WTC11 (cell line): ENCODE results near the gene PDE4B. TPM values are rescaled to one million over a fixed set of nuclear protein-coding genes. Genes with fewer than 3 reads are reported as not detected.

Source experiments
- ATAC-seq: fragments of 200-7000 bp; cut with Tn5 transposase; 2 replicates; pipeline ENCODE4 v1.10.0; 2021; ENCODE audit warnings: mild to moderate bottlenecking, moderate library complexity
- CTCF ChIA-PET: fragments of 300-600 bp; sonication (Branson Sonifier 250); formaldehyde crosslinking; loops from one replicate; lab custom pipeline; 2021; ENCODE audit warnings: antibody characterized with exemption; lab: Charles Lee
- POLR2A ChIA-PET: fragments of 350-600 bp; sonication (Branson Sonifier 250); formaldehyde crosslinking; loops from one replicate; lab custom pipeline; 2021; ENCODE audit warnings: antibody characterized with exemption; lab: Charles Lee
- DNase-seq: peaks from one replicate; pipeline ENCODE4 v3.0.0; 2021; ENCODE audit warnings: low spot score
- H3K27ac Mint-ChIP-seq: 2 replicates; pipeline ENCODE4 v1.8.0; 2021; ENCODE audit warnings: mixed read lengths
- H3K27me3 Mint-ChIP-seq: 2 replicates; pipeline ENCODE4 v1.8.0; 2021; ENCODE audit warnings: low read depth, mild to moderate bottlenecking, moderate library complexity, mixed read lengths
- H3K36me3 Mint-ChIP-seq: 2 replicates; pipeline ENCODE4 v1.8.0; 2021; ENCODE audit warnings: mixed read lengths
- H3K4me1 Mint-ChIP-seq: 2 replicates; pipeline ENCODE4 v1.8.0; 2022; ENCODE audit warnings: mixed read lengths
- H3K4me3 Mint-ChIP-seq: 2 replicates; pipeline ENCODE4 v1.8.0; 2021; ENCODE audit warnings: mild to moderate bottlenecking, moderate library complexity, mixed read lengths
- H3K9me3 Mint-ChIP-seq: 2 replicates; pipeline ENCODE4 v1.8.0; 2021; ENCODE audit warnings: mixed read lengths
- CREB1 ChIP-seq: sonication (generic); formaldehyde crosslinking; IDR thresholded peaks from 2 replicates; pipeline ENCODE4 v1.8.0; 2023; ENCODE audit warnings: mild to moderate bottlenecking, missing genetic modification reagents
- ELF4 ChIP-seq: sonication (generic); formaldehyde crosslinking; IDR thresholded peaks from 2 replicates; pipeline ENCODE4 v1.8.1; 2022; ENCODE audit warnings: low read depth, mild to moderate bottlenecking, moderate library complexity, missing genetic modification reagents
- ESRRA ChIP-seq: sonication (generic); formaldehyde crosslinking; IDR thresholded peaks from 2 replicates; pipeline ENCODE4 v1.8.1; 2022; ENCODE audit warnings: mild to moderate bottlenecking, missing genetic modification reagents, borderline replicate concordance
- JUN ChIP-seq: sonication (generic); formaldehyde crosslinking; IDR thresholded peaks from 2 replicates; pipeline ENCODE4 v1.8.0; 2023; ENCODE audit warnings: mild to moderate bottlenecking, missing genetic modification reagents
- NFATC4 ChIP-seq: fragments of 250-450 bp; sonication (Bioruptor Pico); IDR thresholded peaks from 2 replicates; pipeline ENCODE4 v1.9.0; 2021; ENCODE audit warnings: mild to moderate bottlenecking
- NR1H2 ChIP-seq: sonication (generic); formaldehyde crosslinking; IDR thresholded peaks from 2 replicates; pipeline ENCODE4 v1.9.0; 2021; ENCODE audit warnings: mild to moderate bottlenecking, moderate library complexity, missing genetic modification reagents
- TEAD4 ChIP-seq: sonication (generic); formaldehyde crosslinking; IDR thresholded peaks from 2 replicates; pipeline ENCODE4 v1.8.0; 2022; ENCODE audit warnings: mild to moderate bottlenecking, missing genetic modification reagents
- ZNF121 ChIP-seq: sonication (generic); formaldehyde crosslinking; IDR thresholded peaks from 2 replicates; pipeline ENCODE4 v1.8.0; 2023; ENCODE audit warnings: missing genetic modification reagents
- ZNF232 ChIP-seq: sonication (generic); formaldehyde crosslinking; IDR thresholded peaks from 2 replicates; pipeline ENCODE4 v1.8.0; 2022; ENCODE audit warnings: mild to moderate bottlenecking, missing genetic modification reagents
- ZNF263 ChIP-seq: sonication (generic); formaldehyde crosslinking; IDR thresholded peaks from 2 replicates; pipeline ENCODE4 v1.8.1; 2022; ENCODE audit warnings: low read depth, mild to moderate bottlenecking, moderate library complexity, missing genetic modification reagents
- total RNA-seq: library from RNA; stranded (reverse); gene quantifications from 3 replicates; pipeline ENCODE4 v1.2.3, GENCODE V29; 2021
- TF ChIP-seq, protein P1 (sequence below): sonication (generic); formaldehyde crosslinking; IDR thresholded peaks from 2 replicates; pipeline ENCODE4 v1.8.1; 2022; ENCODE audit warnings: low read depth, missing genetic modification reagents, borderline replicate concordance
- TF ChIP-seq, protein P2 (sequence below): fragments of 250-450 bp; sonication (Bioruptor Pico); IDR thresholded peaks from 2 replicates; pipeline ENCODE4 v1.9.0; 2021; ENCODE audit warnings: moderate library complexity, mild to moderate bottlenecking, inconsistent platforms, borderline replicate concordance
- TF ChIP-seq, protein P3 (sequence below): sonication (generic); formaldehyde crosslinking; IDR thresholded peaks from 2 replicates; pipeline ENCODE4 v1.8.1; 2022; ENCODE audit warnings: mild to moderate bottlenecking, missing genetic modification reagents, moderate library complexity, borderline replicate concordance
- TF ChIP-seq, protein P4 (sequence below): sonication (generic); formaldehyde crosslinking; IDR thresholded peaks from 2 replicates; pipeline ENCODE4 v1.8.0; 2022; ENCODE audit warnings: mild to moderate bottlenecking, missing genetic modification reagents
- TF ChIP-seq, protein P5 (sequence below): fragments of 200-600 bp; IDR thresholded peaks from 2 replicates; pipeline ENCODE4 v1.8.0; 2022; ENCODE audit warnings: antibody characterized with exemption
- TF ChIP-seq, protein P6 (sequence below): sonication (generic); formaldehyde crosslinking; IDR thresholded peaks from 2 replicates; pipeline ENCODE4 v1.8.0; 2022; ENCODE audit warnings: mild to moderate bottlenecking, missing genetic modification reagents
- TF ChIP-seq, protein P7 (sequence below): sonication (generic); formaldehyde crosslinking; IDR thresholded peaks from 2 replicates; pipeline ENCODE4 v1.8.1; 2022; ENCODE audit warnings: mild to moderate bottlenecking, moderate library complexity, missing genetic modification reagents

The PDE4B gene
- total RNA-seq, 1 experiment from 2014 or later, result 8.0 TPM

DNA sequence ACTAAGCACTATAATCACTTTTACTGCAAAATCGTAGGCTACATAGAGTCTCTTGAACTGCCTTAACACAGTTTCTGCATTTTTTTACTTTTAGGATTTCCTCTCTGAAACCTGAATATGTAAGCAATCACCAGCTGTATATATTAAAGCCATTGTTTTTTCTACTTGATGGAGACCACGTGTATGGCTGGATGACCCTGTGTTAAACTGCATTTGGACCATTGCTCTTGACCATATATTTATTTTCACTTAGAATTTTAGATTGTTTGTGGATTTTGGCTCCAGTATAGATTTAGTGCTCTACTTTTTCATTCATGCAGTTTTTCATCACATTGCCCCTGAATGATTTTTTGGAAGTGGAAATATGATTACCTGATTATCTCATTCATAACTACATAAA lies 420.8 kb downstream of the PDE4B start (continued):
- TF ChIP-seq ZNF232 (CRISPR knock-in tag) (no peak), ZNF121 (CRISPR knock-in tag) (no peak), ESRRA (CRISPR knock-in tag) (no peak), NR1H2 (no peak)
- TF ChIP-seq, protein P1, sequence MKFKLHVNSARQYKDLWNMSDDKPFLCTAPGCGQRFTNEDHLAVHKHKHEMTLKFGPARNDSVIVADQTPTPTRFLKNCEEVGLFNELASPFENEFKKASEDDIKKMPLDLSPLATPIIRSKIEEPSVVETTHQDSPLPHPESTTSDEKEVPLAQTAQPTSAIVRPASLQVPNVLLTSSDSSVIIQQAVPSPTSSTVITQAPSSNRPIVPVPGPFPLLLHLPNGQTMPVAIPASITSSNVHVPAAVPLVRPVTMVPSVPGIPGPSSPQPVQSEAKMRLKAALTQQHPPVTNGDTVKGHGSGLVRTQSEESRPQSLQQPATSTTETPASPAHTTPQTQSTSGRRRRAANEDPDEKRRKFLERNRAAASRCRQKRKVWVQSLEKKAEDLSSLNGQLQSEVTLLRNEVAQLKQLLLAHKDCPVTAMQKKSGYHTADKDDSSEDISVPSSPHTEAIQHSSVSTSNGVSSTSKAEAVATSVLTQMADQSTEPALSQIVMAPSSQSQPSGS (CRISPR knock-in tag), result no peak
- TF ChIP-seq, protein P2, sequence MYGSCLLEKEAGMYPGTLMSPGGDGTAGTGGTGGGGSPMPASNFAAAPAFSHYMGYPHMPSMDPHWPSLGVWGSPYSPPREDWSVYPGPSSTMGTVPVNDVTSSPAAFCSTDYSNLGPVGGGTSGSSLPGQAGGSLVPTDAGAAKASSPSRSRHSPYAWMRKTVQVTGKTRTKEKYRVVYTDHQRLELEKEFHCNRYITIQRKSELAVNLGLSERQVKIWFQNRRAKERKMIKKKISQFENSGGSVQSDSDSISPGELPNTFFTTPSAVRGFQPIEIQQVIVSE (CRISPR knock-in tag), result no peak
- TF ChIP-seq, protein P3, sequence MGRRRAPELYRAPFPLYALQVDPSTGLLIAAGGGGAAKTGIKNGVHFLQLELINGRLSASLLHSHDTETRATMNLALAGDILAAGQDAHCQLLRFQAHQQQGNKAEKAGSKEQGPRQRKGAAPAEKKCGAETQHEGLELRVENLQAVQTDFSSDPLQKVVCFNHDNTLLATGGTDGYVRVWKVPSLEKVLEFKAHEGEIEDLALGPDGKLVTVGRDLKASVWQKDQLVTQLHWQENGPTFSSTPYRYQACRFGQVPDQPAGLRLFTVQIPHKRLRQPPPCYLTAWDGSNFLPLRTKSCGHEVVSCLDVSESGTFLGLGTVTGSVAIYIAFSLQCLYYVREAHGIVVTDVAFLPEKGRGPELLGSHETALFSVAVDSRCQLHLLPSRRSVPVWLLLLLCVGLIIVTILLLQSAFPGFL, result no peak

DNA sequence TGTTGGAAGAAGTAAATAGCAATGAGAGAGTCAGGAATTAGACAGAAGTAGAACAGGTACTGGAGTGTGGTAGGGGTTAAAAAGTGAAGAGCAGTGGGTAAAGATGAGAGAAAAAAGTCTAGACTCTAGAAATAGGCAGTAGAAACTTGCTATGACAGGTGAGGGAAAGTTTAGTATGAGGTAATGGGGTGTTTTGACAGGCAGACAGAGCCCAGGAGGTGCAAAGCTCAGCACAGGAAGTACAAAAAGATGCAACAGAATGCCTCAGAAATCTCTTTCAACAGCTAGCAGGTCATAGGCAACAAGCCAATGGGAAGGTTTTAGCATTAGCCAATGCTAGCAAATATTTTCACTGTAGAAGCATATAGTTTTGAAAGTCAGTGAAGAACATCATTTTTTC lies 422.2 kb downstream of the PDE4B start:
- Mint-ChIP-seq H3K27ac (no peak overlapping the region), H3K9me3 (peaks cover 3% of the 10 kb centered on the region; the same call in 1 of the 2 replicates), H3K27me3 (no peaks in the 10 kb centered on the region), H3K36me3 (no peaks in the 10 kb centered on the region), H3K4me1 (no peaks in the 10 kb centered on the region), H3K4me3 (no peak overlapping the region)
- ChIA-PET CTCF (no interaction called here), POLR2A (no interaction called here)
- TF ChIP-seq, protein P4, sequence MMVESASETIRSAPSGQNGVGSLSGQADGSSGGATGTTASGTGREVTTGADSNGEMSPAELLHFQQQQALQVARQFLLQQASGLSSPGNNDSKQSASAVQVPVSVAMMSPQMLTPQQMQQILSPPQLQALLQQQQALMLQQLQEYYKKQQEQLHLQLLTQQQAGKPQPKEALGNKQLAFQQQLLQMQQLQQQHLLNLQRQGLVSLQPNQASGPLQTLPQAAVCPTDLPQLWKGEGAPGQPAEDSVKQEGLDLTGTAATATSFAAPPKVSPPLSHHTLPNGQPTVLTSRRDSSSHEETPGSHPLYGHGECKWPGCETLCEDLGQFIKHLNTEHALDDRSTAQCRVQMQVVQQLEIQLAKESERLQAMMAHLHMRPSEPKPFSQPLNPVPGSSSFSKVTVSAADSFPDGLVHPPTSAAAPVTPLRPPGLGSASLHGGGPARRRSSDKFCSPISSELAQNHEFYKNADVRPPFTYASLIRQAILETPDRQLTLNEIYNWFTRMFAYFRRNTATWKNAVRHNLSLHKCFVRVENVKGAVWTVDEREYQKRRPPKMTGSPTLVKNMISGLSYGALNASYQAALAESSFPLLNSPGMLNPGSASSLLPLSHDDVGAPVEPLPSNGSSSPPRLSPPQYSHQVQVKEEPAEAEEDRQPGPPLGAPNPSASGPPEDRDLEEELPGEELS (CRISPR knock-in tag), result no peak
- ATAC-seq (no peak), DNase-seq (no peak)

DNA sequence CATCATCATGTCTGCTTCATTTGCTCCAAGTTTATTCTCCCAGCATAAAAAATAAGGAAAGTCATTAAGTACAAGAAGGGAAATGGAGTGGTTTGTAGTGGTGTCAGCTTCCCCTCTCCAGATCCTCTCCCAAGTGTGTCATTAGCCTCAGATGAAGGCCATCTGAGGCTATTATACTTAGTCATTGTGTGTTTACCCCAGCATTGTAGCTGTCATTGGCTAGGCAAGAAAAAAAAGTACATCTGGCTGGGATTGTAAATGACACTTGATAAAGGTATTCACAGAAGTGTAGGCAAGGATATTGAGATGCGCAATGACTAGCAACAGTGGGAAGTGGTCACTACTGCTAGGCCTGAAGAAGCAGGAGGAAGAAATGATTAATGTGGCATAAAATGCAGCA lies 424.3 kb downstream of the PDE4B start:
- no peak overlapping the region for H3K27ac Mint-ChIP-seq
- TF ChIP-seq CREB1 (CRISPR knock-in tag) (no peak), TEAD4 (CRISPR knock-in tag) (no peak), ZNF263 (no peak), NFATC4 (no peak), ELF4 (CRISPR knock-in tag) (no peak), JUN (no peak)
- TF ChIP-seq, protein P5, sequence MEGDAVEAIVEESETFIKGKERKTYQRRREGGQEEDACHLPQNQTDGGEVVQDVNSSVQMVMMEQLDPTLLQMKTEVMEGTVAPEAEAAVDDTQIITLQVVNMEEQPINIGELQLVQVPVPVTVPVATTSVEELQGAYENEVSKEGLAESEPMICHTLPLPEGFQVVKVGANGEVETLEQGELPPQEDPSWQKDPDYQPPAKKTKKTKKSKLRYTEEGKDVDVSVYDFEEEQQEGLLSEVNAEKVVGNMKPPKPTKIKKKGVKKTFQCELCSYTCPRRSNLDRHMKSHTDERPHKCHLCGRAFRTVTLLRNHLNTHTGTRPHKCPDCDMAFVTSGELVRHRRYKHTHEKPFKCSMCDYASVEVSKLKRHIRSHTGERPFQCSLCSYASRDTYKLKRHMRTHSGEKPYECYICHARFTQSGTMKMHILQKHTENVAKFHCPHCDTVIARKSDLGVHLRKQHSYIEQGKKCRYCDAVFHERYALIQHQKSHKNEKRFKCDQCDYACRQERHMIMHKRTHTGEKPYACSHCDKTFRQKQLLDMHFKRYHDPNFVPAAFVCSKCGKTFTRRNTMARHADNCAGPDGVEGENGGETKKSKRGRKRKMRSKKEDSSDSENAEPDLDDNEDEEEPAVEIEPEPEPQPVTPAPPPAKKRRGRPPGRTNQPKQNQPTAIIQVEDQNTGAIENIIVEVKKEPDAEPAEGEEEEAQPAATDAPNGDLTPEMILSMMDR, result no peak
- TF ChIP-seq, protein P3, result no peak
- TF ChIP-seq, protein P6, sequence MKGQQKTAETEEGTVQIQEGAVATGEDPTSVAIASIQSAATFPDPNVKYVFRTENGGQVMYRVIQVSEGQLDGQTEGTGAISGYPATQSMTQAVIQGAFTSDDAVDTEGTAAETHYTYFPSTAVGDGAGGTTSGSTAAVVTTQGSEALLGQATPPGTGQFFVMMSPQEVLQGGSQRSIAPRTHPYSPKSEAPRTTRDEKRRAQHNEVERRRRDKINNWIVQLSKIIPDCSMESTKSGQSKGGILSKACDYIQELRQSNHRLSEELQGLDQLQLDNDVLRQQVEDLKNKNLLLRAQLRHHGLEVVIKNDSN (CRISPR knock-in tag), result no peak
- TF ChIP-seq, protein P7, sequence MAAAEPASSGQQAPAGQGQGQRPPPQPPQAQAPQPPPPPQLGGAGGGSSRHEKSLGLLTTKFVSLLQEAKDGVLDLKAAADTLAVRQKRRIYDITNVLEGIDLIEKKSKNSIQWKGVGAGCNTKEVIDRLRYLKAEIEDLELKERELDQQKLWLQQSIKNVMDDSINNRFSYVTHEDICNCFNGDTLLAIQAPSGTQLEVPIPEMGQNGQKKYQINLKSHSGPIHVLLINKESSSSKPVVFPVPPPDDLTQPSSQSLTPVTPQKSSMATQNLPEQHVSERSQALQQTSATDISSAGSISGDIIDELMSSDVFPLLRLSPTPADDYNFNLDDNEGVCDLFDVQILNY (CRISPR knock-in tag), result no peak
- TF ChIP-seq, all 79 proteins: peak for 0
- POLR2A ChIA-PET, result no interaction called here
- no peaks in the 10 kb centered on the region for H3K36me3 Mint-ChIP-seq
- DNase-seq, result no peak
- H3K9me3 Mint-ChIP-seq, result peaks cover 3% of the 10 kb centered on the region; the same call in 1 of the 2 replicates
- no peaks in the 10 kb centered on the region for H3K27me3 Mint-ChIP-seq
- H3K4me3 Mint-ChIP-seq, result no peak overlapping the region
- no peaks in the 10 kb centered on the region for H3K4me1 Mint-ChIP-seq
- no peak for ATAC-seq
- CTCF ChIA-PET, result no interaction called here
